Measurements from ENCODE around the gene CREB3L1. TPM values are rescaled to one million over a fixed set of nuclear protein-coding genes. Genes with fewer than 3 reads are reported as not detected.

CREB3L1 gene
- total and polyA plus RNA-seq, 5 donors = 9.7 to 18.8 (median 15.2) TPM

DNA sequence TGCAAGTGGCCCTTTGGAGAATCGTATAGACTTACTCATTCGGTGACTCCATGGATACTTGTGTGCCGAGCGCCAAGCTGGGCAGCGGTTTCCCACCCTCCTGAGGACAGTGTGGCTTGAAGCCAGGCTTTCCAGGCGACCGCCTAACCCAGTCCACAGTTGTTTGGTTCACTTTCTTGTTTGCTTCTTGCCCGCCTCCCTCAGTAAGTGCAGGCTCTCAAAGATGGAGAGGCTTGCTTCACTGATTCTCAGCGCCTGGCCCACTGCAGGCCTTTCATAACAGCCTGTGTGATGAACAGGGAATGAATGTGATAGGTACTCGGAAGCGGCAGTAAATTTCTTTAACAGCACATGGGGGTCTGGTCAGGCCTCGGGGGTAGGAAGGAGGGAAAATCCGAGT lies 92.8 kb downstream of the CREB3L1 start:
- Histone ChIP-seq H3K4me1 (ENCODE audit: control insufficient read depth, insufficient read depth, low read length) (no peaks in the 10 kb centered on the region), H3K4me3 (ENCODE audit: low read length) (no peak overlapping the region), H3K27ac (ENCODE audit: low read length) (no peak overlapping the region), H3K27me3 (ENCODE audit: control insufficient read depth, insufficient read depth) (no peaks in the 10 kb centered on the region), H3K9me3 (ENCODE audit: control insufficient read depth, low read length) (no peaks in the 10 kb centered on the region)
- intact Hi-C loops (cut with DNase I) = no loop called here
- 88% methylated on average over 13 of the region's 13 CpGs for WGBS
- DNase-seq = peak in 1 of 3 donors; percentile 49
- no peak for ATAC-seq

Other genes starting within 250 kb of the CREB3L1 start
- 10 to 100 TPM; 50.5 to 57.3 (median 52.2) TPM for gene PHF21A, start 156.2 kb upstream of the CREB3L1 start, total RNA-seq
- gene PHF21A, start 156.2 kb upstream of the CREB3L1 start, polyA plus RNA-seq = 23.6 TPM
- gene DGKZ, start 69.8 kb downstream of the CREB3L1 start, total RNA-seq = 100 to 1,000 TPM in 2 of 4 donors, 10 to 100 TPM in 2; 75.8 to 108 (median 100) TPM
- 87.5 TPM for gene DGKZ, start 69.8 kb downstream of the CREB3L1 start, polyA plus RNA-seq
- 10 to 100 TPM in 3 of 4 donors, 1 to 10 TPM in 1; 9.9 to 18.8 (median 11.9) TPM for gene MDK, start 104.0 kb downstream of the CREB3L1 start, total RNA-seq
- gene MDK, start 104.0 kb downstream of the CREB3L1 start, polyA plus RNA-seq = 10.1 TPM
- gene CHRM4, start 114.1 kb downstream of the CREB3L1 start, total RNA-seq = under 1 TPM in 2 of 4 donors, not detected in 2; 0.14 to 0.53 TPM
- gene CHRM4, start 114.1 kb downstream of the CREB3L1 start, polyA plus RNA-seq = 0.20 TPM

All from right cardiac atrium (tissue), 5 donors.